Natural killer cell (primary cell): ENCODE data around the gene TNS2. TPM values are rescaled to one million over a fixed set of nuclear protein-coding genes. Genes with fewer than 3 reads are reported as not detected.

ENCODE experiments used
- ATAC-seq, 3 donors: fragments of 150-1000 bp in 2 of 3; fragments of 200-7000 bp in 1 of 3; cut with Tn5 transposase; 1 replicate in 1 of 3; 2 replicates in 2 of 3; pipeline ENCODE4 v1.10.0; 2021; ENCODE audit warnings: mild to moderate bottlenecking in 2 of 3, moderate library complexity in 2 of 3
- DNase-seq, 2 donors: peaks; one replicate each; pipeline versions ENCODE4 v3.0.0 to v3.0.0-alpha.2; 2013 to 2021; ENCODE audit warnings: mixed read lengths in 1 of 2
- H3K27ac ChIP-seq: one replicate; pipeline ENCODE4 v1.5.1; 2013; ENCODE audit warnings: mild to moderate bottlenecking, low read length
- H3K27me3 ChIP-seq: one replicate; pipeline ENCODE4 v1.6.1; 2013; ENCODE audit warnings: low read length; ENCODE audit not compliant: control insufficient read depth, insufficient read depth
- H3K36me3 ChIP-seq: one replicate; pipeline ENCODE4 v1.6.1; 2013; ENCODE audit warnings: low read length; ENCODE audit not compliant: control insufficient read depth, insufficient read depth
- H3K4me1 ChIP-seq: one replicate; pipeline ENCODE4 v1.6.1; 2013; ENCODE audit warnings: low read length; ENCODE audit not compliant: control insufficient read depth, insufficient read depth
- H3K4me3 ChIP-seq: one replicate; pipeline ENCODE4 v1.5.1; 2013; ENCODE audit warnings: low read length
- H3K9me3 ChIP-seq: one replicate; pipeline ENCODE4 v1.6.1; 2013; ENCODE audit warnings: low read length; ENCODE audit not compliant: control insufficient read depth, insufficient read depth
- H3K27ac Mint-ChIP-seq, 2 donors: one replicate each; pipeline ENCODE4 v1.8.0; 2022; ENCODE audit warnings: mild to moderate bottlenecking in 2 of 2, mixed read lengths in 2 of 2, moderate library complexity in 1 of 2
- H3K27me3 Mint-ChIP-seq, 2 donors: one replicate each; pipeline ENCODE4 v1.8.0; 2022; ENCODE audit warnings: low read depth in 2 of 2, mixed read lengths in 2 of 2
- H3K36me3 Mint-ChIP-seq: one replicate; pipeline ENCODE4 v1.8.0; 2022; ENCODE audit warnings: mixed read lengths
- H3K4me1 Mint-ChIP-seq, 2 donors: one replicate each; pipeline ENCODE4 v1.8.0; 2022; ENCODE audit warnings: mixed read lengths in 2 of 2
- H3K4me3 Mint-ChIP-seq: one replicate; pipeline ENCODE4 v1.8.0; 2022; ENCODE audit warnings: mild to moderate bottlenecking, moderate library complexity, mixed read lengths
- H3K9me3 Mint-ChIP-seq, 2 donors: one replicate each; pipeline ENCODE4 v1.8.0; 2022; ENCODE audit warnings: mixed read lengths in 2 of 2
- CTCF ChIP-seq: fragments of 200-600 bp; IDR thresholded peaks from one replicate; pipeline ENCODE4 v1.8.0; 2022; ENCODE audit warnings: antibody characterized with exemption
- WGBS: methylation state at CpG from one replicate; pipeline ENCODE4 v1.1.7; 2013; ENCODE audit warnings: missing lambda C conversion rate; ENCODE audit not compliant: insufficient coverage; 5-methylcytosine and 5-hydroxymethylcytosine counted together
- intact Hi-C: fragments of 100-400 bp; cut with micrococcal nuclease; formaldehyde crosslinking; loops from one replicate; pipeline ENCODE4 v1.14.2; 2022
- total RNA-seq, 4 donors: library from RNA; stranded (reverse); fragments of 120-200 nt in 1 of 4; gene quantifications; one replicate each; pipeline versions ENCODE4 v1.2.3 to v1.2.4, GENCODE V29; 2013 to 2022

The TNS2 gene
- total RNA-seq, 3 donors from 2014 or later (not counting 1 experiment from before 2014, with no cell fraction given), result 0.95 to 1.8 (median 1.0) TPM

DNA sequence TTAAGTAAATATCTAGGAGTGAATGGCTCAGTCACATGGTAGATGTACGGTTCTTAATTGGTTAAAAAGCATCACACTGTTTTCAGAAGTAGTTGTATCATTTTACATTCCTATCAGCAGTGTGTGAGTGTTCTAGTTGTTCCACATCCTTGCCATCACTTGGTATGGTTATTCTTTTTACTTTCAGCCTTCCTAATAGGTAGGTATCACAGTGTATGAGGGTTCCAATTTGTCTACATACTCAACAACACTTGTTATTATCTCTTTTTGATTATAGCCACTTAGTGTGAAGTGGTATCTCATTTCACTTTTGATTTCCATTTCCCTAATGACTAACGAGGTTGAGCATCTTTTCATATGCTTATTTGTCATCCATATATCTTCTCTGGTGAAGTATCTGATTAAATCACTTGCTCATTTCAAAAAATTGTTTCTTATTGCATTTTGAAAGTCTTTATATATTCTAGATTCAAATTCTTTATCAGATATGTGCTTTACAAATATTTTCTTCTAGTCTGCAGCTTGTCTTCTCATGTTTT lies 32.8 kb downstream of the TNS2 start:
- intact Hi-C loops, result no loop called here

DNA sequence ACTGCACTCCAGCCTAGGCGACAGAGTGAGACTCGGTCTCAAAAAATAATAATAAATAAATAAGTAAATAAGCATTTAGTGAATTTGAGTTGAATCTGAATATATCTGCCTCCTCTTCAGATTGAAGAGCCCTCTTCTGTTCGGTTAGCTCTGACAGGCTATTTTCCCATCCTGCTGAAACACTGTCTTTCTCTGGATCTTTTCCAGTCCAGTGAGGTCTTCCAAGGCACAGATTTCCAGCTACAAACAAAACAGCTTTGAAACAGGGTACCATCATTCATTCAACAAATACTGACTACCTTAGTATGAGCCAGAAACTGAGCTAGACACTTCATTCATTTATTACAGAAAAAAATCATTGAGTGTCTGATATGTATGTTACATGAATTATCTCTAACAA lies 36.5 kb downstream of the TNS2 start:
- no peak overlapping the region for H3K27ac Mint-ChIP-seq
- Histone ChIP-seq H3K4me3 (no peak overlapping the region), H3K9me3 (no peaks in the 10 kb centered on the region), H3K36me3 (no peaks in the 10 kb centered on the region), H3K27me3 (no peaks in the 10 kb centered on the region), H3K4me1 (no peaks in the 10 kb centered on the region), H3K27ac (no peak overlapping the region)
- ATAC-seq (no peak), DNase-seq (no peak)
- no peaks in the 10 kb centered on the region for H3K4me1 Mint-ChIP-seq
- intact Hi-C loops, result no loop called here
- 91% methylated on average over 1 of the region's 3 CpGs for WGBS
- no peaks in the 10 kb centered on the region for H3K36me3 Mint-ChIP-seq
- no peak for TF ChIP-seq CTCF
- H3K9me3 Mint-ChIP-seq, result no peaks in the 10 kb centered on the region
- H3K27me3 Mint-ChIP-seq, result peaks cover 8 to 12% of the 10 kb centered on the region in 2 donors
- H3K4me3 Mint-ChIP-seq, result no peak overlapping the region

More for the DNA sequence above, 32.8 kb downstream of the TNS2 start:
- no peaks in the 10 kb centered on the region for H3K27me3 ChIP-seq
- H3K27ac Mint-ChIP-seq, result no peak overlapping the region
- WGBS, result no CpG with 5 or more reads among the region's 2 CpGs
- no peaks in the 10 kb centered on the region for H3K9me3 Mint-ChIP-seq
- H3K9me3 ChIP-seq, result no peaks in the 10 kb centered on the region
- H3K4me1 ChIP-seq, result peaks cover 16% of the 10 kb centered on the region
- no peak overlapping the region for H3K4me3 ChIP-seq
- H3K4me3 Mint-ChIP-seq, result no peak overlapping the region
- H3K27me3 Mint-ChIP-seq, result peaks cover 7 to 8% of the 10 kb centered on the region in 2 donors
- H3K4me1 Mint-ChIP-seq, result peaks cover 24 to 26% of the 10 kb centered on the region in 2 donors
- TF ChIP-seq CTCF, result no peak
- ATAC-seq, result no peak
- no peak overlapping the region for H3K27ac ChIP-seq
- H3K36me3 ChIP-seq, result no peaks in the 10 kb centered on the region
- no peak for DNase-seq
- H3K36me3 Mint-ChIP-seq, result no peaks in the 10 kb centered on the region

DNA sequence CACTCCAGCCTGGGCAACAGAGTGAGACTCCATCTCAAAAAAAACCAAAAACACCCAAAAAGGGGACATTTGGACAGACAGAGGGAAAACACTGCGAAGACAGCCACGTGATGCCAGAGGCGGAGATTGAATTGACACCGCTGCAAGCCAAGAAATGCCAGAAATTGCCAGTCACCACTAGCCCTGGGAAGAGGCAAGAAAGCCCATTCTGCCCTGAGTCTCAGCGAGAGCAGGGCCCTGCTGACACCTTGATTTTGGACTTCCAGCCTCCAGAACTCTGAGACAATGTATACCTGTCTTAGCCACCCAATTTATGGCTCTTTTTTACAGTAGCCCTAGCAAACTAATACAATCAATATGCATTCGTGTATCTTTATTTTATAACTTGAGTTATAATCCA lies 40.2 kb downstream of the TNS2 start:
- Mint-ChIP-seq H3K9me3 (no peaks in the 10 kb centered on the region), H3K4me3 (no peak overlapping the region), H3K36me3 (no peaks in the 10 kb centered on the region), H3K4me1 (no peaks in the 10 kb centered on the region), H3K27me3 (peaks cover 8 to 20% of the 10 kb centered on the region in 2 donors), H3K27ac (no peak overlapping the region)
- Histone ChIP-seq H3K36me3 (no peaks in the 10 kb centered on the region), H3K27me3 (no peaks in the 10 kb centered on the region), H3K4me3 (no peak overlapping the region), H3K9me3 (no peaks in the 10 kb centered on the region), H3K27ac (no peak overlapping the region), H3K4me1 (peaks cover 4% of the 10 kb centered on the region)
- intact Hi-C loops, result no loop called here
- no peak for TF ChIP-seq CTCF
- DNase-seq (no peak), ATAC-seq (no peak)
- 97% methylated on average over 6 of the region's 6 CpGs for WGBS

DNA sequence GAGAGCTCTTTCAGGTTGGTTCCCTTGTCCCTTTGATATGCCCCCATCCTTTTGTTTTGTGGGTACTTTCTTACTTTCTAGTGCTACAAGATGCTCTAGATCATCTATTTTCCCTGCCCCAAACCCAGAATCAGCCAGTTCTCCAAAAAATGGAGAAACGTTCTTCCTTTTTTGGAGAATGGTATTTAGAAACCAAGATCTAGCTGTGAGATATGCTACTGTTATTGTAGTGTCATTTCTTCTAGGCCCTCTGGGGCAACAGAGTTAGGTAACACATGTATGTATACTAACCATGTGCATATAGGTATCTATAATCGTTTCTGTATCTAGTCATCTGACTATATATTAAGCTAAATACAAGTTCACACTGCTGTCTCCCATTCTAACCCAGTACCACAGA lies 40.7 kb downstream of the TNS2 start:
- 77% methylated on average over 2 of the region's 2 CpGs for WGBS
- ATAC-seq, result no peak
- Histone ChIP-seq H3K4me1 (peaks cover 4% of the 10 kb centered on the region), H3K27ac (no peak overlapping the region), H3K36me3 (no peaks in the 10 kb centered on the region), H3K9me3 (no peaks in the 10 kb centered on the region), H3K4me3 (no peak overlapping the region), H3K27me3 (no peaks in the 10 kb centered on the region)
- TF ChIP-seq CTCF, result no peak
- H3K36me3 Mint-ChIP-seq, result no peaks in the 10 kb centered on the region
- no peak overlapping the region for H3K27ac Mint-ChIP-seq
- no peak for DNase-seq
- no peak overlapping the region for H3K4me3 Mint-ChIP-seq
- peaks cover 8 to 20% of the 10 kb centered on the region in 2 donors for H3K27me3 Mint-ChIP-seq
- H3K9me3 Mint-ChIP-seq, result no peaks in the 10 kb centered on the region
- H3K4me1 Mint-ChIP-seq, result no peaks in the 10 kb centered on the region
- intact Hi-C loops, result no loop called here
